Measurements from ENCODE around the gene CCDC170.

DNA sequence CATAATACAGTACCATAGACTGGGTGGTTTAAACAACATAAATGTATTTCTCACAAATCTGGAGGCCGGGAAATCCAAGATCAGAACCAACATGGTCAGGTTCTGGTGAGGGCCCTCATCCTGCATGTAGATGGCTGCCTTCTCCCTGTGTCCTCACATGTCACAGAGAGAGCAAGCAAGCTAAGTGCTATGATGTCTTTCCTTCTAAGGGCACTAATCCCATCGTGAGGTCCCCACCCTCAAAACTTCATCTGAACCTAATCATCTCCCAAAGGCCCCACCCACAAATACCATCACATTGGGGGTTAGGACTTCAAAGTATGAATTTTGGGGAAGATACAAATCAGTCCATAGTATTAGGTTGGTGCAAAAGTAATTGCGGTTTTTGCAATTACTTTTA lies 56.8 kb downstream of the CCDC170 start:
- no peak for TF ChIP-seq EZH2 (IDR thresholded peaks at IDR 0.05; ENCODE audit: insufficient read depth, low read length)
- TF ChIP-seq, protein P1, sequence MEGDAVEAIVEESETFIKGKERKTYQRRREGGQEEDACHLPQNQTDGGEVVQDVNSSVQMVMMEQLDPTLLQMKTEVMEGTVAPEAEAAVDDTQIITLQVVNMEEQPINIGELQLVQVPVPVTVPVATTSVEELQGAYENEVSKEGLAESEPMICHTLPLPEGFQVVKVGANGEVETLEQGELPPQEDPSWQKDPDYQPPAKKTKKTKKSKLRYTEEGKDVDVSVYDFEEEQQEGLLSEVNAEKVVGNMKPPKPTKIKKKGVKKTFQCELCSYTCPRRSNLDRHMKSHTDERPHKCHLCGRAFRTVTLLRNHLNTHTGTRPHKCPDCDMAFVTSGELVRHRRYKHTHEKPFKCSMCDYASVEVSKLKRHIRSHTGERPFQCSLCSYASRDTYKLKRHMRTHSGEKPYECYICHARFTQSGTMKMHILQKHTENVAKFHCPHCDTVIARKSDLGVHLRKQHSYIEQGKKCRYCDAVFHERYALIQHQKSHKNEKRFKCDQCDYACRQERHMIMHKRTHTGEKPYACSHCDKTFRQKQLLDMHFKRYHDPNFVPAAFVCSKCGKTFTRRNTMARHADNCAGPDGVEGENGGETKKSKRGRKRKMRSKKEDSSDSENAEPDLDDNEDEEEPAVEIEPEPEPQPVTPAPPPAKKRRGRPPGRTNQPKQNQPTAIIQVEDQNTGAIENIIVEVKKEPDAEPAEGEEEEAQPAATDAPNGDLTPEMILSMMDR (IDR thresholded peaks at IDR 0.05; ENCODE audit: insufficient read depth, low read depth, low read length): no peak
